ENCODE measurements around the gene ZNF653. TPM values are rescaled to one million over a fixed set of nuclear protein-coding genes. Genes with fewer than 3 reads are reported as not detected.
A peak's percentile ranks its signal among the peaks of the same experiment; 100 is the strongest.

ZNF653 gene
- total RNA-seq, 1 donor from 2014 or later: 7.7 TPM

DNA sequence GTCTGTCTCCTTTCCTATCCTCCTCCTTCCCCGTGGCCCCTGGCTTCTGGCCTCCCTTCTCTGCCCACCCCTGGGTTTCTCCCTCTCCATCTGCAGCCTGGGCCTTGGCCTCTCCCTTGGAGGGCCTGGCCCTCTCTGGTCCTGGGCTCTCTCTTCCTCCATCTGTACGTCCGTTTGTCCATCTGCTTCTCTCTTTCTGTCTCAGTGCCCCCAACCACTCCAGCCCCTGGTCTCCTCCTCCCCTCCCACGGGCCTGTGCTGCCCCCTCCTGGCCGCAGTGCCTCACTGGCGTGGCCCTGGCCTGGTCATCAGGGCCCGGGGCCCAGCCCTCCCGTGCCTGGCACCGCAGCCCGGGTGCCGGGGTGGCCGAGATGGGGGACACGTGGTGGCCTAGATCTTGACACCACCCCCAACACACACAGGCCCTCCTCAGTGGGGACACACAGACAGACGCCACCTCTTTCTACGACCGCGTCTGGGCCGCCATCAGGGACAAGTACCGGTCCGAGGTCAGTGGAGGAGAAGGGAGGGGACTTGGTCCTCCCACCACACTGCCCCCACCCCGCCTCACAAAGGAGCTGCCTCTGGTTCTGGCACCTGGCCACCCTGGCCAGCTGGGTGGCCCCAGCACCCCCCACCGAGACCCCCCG is 58.9 kb downstream of the ZNF653 start:
- Mint-ChIP-seq H3K9me3 (ENCODE audit: unreplicated experiment) (no peaks in the 10 kb centered on the region), H3K27me3 (ENCODE audit: unreplicated experiment) (peaks cover 3% of the 10 kb centered on the region), H3K4me1 (ENCODE audit: unreplicated experiment) (peaks cover 1% of the 10 kb centered on the region), H3K36me3 (ENCODE audit: low read depth, unreplicated experiment) (peaks cover 16% of the 10 kb centered on the region), H3K4me3 (ENCODE audit: unreplicated experiment) (no peak overlapping the region), H3K27ac (ENCODE audit: unreplicated experiment) (no peak overlapping the region)
- peak; percentile 82 for DNase-seq (ENCODE audit: low spot score)
- TF ChIP-seq, protein P1, sequence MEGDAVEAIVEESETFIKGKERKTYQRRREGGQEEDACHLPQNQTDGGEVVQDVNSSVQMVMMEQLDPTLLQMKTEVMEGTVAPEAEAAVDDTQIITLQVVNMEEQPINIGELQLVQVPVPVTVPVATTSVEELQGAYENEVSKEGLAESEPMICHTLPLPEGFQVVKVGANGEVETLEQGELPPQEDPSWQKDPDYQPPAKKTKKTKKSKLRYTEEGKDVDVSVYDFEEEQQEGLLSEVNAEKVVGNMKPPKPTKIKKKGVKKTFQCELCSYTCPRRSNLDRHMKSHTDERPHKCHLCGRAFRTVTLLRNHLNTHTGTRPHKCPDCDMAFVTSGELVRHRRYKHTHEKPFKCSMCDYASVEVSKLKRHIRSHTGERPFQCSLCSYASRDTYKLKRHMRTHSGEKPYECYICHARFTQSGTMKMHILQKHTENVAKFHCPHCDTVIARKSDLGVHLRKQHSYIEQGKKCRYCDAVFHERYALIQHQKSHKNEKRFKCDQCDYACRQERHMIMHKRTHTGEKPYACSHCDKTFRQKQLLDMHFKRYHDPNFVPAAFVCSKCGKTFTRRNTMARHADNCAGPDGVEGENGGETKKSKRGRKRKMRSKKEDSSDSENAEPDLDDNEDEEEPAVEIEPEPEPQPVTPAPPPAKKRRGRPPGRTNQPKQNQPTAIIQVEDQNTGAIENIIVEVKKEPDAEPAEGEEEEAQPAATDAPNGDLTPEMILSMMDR (IDR thresholded peaks at IDR 0.05; ENCODE audit: unreplicated experiment): peak; percentile 56

DNA sequence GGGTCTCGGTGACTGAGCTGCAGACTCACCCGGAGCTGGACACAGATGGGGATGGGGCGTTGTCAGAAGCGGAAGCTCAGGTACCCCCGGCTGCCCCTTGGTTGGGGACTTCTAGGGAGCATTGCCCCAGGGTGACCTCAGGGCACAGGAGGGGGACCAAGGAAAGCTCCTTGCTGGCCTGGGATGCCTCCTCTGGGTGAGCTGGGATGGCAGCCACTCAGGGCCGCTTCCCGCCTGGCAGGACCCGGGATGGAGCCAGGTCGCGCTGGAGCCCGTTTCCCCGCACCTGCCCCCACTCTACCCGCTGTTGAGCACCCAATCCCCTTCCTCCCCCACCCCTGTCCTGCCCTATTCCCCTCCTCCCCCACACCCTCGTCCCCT is 59.4 kb downstream of the ZNF653 start:
- Mint-ChIP-seq H3K9me3 (ENCODE audit: unreplicated experiment) (no peaks in the 10 kb centered on the region), H3K27me3 (ENCODE audit: unreplicated experiment) (peaks cover 6% of the 10 kb centered on the region), H3K36me3 (ENCODE audit: low read depth, unreplicated experiment) (peaks cover 18% of the 10 kb centered on the region), H3K4me3 (ENCODE audit: unreplicated experiment) (no peak overlapping the region), H3K4me1 (ENCODE audit: unreplicated experiment) (peaks cover 2% of the 10 kb centered on the region), H3K27ac (ENCODE audit: unreplicated experiment) (no peak overlapping the region)
- DNase-seq (ENCODE audit: low spot score): no peak
- TF ChIP-seq, protein P1 (IDR thresholded peaks at IDR 0.05; ENCODE audit: unreplicated experiment): no peak

DNA sequence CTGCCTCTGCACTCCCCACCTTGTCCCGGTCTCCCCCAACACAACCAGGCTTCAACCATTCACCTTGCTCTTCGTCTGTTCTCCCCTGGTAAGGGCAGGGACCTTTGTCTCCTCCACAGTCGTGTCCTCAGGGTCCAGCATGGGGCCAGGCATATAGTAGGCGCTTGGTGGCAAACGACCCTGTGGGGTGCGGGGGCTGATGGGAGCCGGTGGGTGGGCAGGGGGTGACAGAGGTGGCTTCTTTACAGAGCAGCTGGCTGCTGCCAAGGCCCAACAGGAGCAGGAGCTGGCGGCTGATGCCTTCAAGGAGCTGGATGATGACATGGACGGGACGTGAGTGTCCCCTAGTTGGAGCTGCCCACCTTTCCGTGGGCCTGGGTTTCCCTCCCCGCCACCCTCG is 60.5 kb downstream of the ZNF653 start:
- no peak overlapping the region for H3K4me3 Mint-ChIP-seq (ENCODE audit: unreplicated experiment)
- H3K4me1 Mint-ChIP-seq (ENCODE audit: unreplicated experiment): peaks cover 2% of the 10 kb centered on the region
- H3K27ac Mint-ChIP-seq (ENCODE audit: unreplicated experiment): no peak overlapping the region
- no peaks in the 10 kb centered on the region for H3K9me3 Mint-ChIP-seq (ENCODE audit: unreplicated experiment)
- peaks cover 18% of the 10 kb centered on the region for H3K36me3 Mint-ChIP-seq (ENCODE audit: low read depth, unreplicated experiment)
- no peak for DNase-seq (ENCODE audit: low spot score)
- TF ChIP-seq, protein P1 (IDR thresholded peaks at IDR 0.05; ENCODE audit: unreplicated experiment): no peak
- H3K27me3 Mint-ChIP-seq (ENCODE audit: unreplicated experiment): peaks cover 6% of the 10 kb centered on the region

DNA sequence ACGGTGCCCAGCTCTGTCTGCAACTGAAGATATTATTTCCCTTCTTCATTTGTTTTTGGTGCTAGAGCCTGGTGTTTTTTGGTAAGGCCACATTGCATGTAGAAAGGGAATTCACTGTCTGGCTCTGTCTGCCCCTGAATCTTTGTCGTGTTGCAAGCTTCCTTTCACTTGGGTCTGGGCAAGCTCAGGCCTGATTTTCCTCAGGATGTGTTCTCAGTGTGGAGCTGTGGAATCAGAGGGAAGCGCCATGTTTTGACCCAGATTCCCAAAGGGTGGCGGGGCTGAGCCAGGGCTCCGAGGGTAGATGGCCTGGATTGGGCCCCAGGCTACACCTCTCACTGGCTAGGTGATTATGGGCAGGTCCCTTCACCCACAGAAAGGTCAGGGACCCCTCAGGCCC is 61.6 kb downstream of the ZNF653 start:
- H3K4me3 Mint-ChIP-seq (ENCODE audit: unreplicated experiment): no peak overlapping the region
- no peaks in the 10 kb centered on the region for H3K9me3 Mint-ChIP-seq (ENCODE audit: unreplicated experiment)
- TF ChIP-seq, protein P1 (IDR thresholded peaks at IDR 0.05; ENCODE audit: unreplicated experiment): no peak
- H3K27ac Mint-ChIP-seq (ENCODE audit: unreplicated experiment): no peak overlapping the region
- DNase-seq (ENCODE audit: low spot score): no peak
- H3K4me1 Mint-ChIP-seq (ENCODE audit: unreplicated experiment): peaks cover 2% of the 10 kb centered on the region
- peaks cover 18% of the 10 kb centered on the region for H3K36me3 Mint-ChIP-seq (ENCODE audit: low read depth, unreplicated experiment)
- H3K27me3 Mint-ChIP-seq (ENCODE audit: unreplicated experiment): peaks cover 6% of the 10 kb centered on the region

DNA sequence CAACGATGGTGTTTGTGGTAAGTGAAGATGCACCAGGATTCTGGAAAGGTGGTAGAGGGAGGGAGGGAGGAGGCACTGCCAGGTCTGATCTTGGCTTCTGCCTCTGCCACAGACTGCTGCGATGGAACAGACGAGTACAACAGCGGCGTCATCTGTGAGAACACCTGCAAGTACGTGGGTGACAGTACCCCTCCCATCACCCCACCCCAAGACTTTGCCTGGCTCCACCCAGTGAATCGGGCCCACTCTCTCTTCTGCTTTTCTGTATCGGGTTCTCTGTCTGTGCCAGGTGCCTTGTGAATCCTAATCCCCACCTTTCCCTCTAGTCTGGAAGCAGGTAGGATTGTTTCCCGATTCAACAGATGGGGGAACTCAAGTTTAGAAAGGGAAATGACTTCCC is 67.7 kb downstream of the ZNF653 start:
- Mint-ChIP-seq H3K4me1 (ENCODE audit: unreplicated experiment) (peaks cover 18% of the 10 kb centered on the region), H3K4me3 (ENCODE audit: unreplicated experiment) (no peak overlapping the region), H3K27ac (ENCODE audit: unreplicated experiment) (peak overlapping the region; percentile 64), H3K27me3 (ENCODE audit: unreplicated experiment) (peaks cover 19% of the 10 kb centered on the region), H3K9me3 (ENCODE audit: unreplicated experiment) (no peaks in the 10 kb centered on the region), H3K36me3 (ENCODE audit: low read depth, unreplicated experiment) (peaks cover 14% of the 10 kb centered on the region)
- TF ChIP-seq, protein P1 (IDR thresholded peaks at IDR 0.05; ENCODE audit: unreplicated experiment): no peak
- no peak for DNase-seq (ENCODE audit: low spot score)

Measured in endothelial cell (in vitro differentiated cells).